Lower lobe of right lung (tissue), 2 donors: ENCODE measurements around the gene RHBG. TPM values are rescaled to one million over a fixed set of nuclear protein-coding genes. Genes with fewer than 3 reads are reported as not detected.

Experiments used
- ATAC-seq, 2 donors: fragments of 200-7000 bp; cut with Tn5 transposase; one replicate each; pipeline ENCODE4 v1.9.1; 2020 to 2022; ENCODE audit warnings: mild to moderate bottlenecking in 2 of 2, moderate library complexity in 2 of 2
- DNase-seq: peaks from one replicate; pipeline ENCODE4 v3.0.0-alpha.2; 2020
- H3K27ac ChIP-seq: fragments of 200-600 bp; one replicate; pipeline ENCODE4 v1.8.0; 2022
- H3K27me3 ChIP-seq: fragments of 200-600 bp; one replicate; pipeline ENCODE4 v1.8.0; 2022; ENCODE audit warnings: low read depth
- H3K36me3 ChIP-seq: fragments of 200-600 bp; one replicate; pipeline ENCODE4 v1.8.0; 2022; ENCODE audit warnings: mild to moderate bottlenecking
- H3K4me1 ChIP-seq: fragments of 200-600 bp; one replicate; pipeline ENCODE4 v1.8.0; 2022
- H3K4me3 ChIP-seq: fragments of 200-600 bp; one replicate; pipeline ENCODE4 v1.8.0; 2022; ENCODE audit warnings: mild to moderate bottlenecking
- H3K9me3 ChIP-seq: fragments of 200-600 bp; one replicate; pipeline ENCODE4 v1.8.0; 2022
- intact Hi-C: fragments of 100-400 bp; cut with DNase I; formaldehyde crosslinking; loops from one replicate; pipeline ENCODE4 v1.11.0; 2022
- microRNA-seq: library from miRNA; unstranded; fragments of <30 nt; microRNA quantifications from one replicate; pipeline ENCODE4 v1.2.0, GENCODE V29; 2020; ENCODE audit warnings: borderline number of aligned reads
- total RNA-seq: library from RNA; stranded (reverse); fragmentation: NEBNext Ultra II Directional; extraction: Animal tissue kit (Norgen Biotek cat#: 25700); gene quantifications from one replicate; pipeline ENCODE4 v1.2.1, GENCODE V29; 2021
- TF ChIP-seq, protein P1 (sequence below): fragments of 200-600 bp; IDR thresholded peaks from one replicate; pipeline ENCODE4 v1.8.0; 2022; ENCODE audit warnings: antibody characterized with exemption, mild to moderate bottlenecking
- donor health status: DM: no; HTN: yes; CAD: no; lungs with severe emphysema.

RHBG gene
- total RNA-seq, 1 donor from 2014 or later = not detected

DNA sequence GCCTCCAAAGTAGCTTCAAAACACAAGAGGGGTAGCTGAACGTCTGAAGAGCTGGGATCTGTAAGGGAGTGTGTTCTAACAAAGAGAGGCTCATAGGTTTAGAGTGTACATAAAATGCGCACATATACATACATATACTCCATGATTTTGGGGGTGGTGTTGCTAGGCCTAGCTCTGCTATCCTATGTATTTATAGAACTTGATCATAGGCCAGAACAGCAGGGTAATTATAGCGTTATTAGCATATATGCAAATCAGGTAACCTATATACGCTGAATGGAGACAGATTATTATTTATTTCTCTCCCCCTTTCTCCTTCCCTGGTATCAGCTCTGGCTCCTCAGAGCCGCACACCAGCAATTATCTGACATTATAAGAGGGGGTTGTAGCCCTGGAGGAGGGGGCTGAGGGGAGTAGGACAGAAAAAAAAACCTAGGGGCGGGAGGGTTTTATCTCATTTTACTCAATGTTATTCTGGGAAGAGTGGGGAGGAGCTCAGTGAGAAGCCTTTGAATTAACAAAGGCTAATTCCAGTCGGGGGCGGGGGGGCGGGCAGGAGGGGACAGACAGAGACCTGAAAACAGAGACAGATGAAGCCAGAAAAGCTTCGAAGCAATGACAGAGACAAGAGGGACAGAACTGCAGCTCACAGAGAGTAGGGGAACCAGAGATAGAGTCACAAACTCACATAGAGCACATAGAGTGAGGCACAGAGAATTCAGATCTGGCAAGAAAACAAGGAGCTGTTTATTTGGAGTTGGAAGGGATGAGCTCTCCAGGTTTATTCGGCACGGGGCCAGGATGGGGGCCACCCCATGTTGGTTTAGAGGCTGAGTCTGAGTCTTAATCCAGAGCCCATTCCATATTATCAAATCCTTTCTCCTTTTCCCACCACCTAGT is 63.0 kb downstream of the RHBG start:
- intact Hi-C loops = no loop called here
- Histone ChIP-seq H3K9me3 (no peaks in the 10 kb centered on the region), H3K27me3 (peaks cover 94% of the 10 kb centered on the region), H3K36me3 (no peaks in the 10 kb centered on the region), H3K4me3 (no peak overlapping the region), H3K4me1 (peaks cover 15% of the 10 kb centered on the region), H3K27ac (no peak overlapping the region)
- DNase-seq (no peak), ATAC-seq (no peak)
- TF ChIP-seq, protein P1, sequence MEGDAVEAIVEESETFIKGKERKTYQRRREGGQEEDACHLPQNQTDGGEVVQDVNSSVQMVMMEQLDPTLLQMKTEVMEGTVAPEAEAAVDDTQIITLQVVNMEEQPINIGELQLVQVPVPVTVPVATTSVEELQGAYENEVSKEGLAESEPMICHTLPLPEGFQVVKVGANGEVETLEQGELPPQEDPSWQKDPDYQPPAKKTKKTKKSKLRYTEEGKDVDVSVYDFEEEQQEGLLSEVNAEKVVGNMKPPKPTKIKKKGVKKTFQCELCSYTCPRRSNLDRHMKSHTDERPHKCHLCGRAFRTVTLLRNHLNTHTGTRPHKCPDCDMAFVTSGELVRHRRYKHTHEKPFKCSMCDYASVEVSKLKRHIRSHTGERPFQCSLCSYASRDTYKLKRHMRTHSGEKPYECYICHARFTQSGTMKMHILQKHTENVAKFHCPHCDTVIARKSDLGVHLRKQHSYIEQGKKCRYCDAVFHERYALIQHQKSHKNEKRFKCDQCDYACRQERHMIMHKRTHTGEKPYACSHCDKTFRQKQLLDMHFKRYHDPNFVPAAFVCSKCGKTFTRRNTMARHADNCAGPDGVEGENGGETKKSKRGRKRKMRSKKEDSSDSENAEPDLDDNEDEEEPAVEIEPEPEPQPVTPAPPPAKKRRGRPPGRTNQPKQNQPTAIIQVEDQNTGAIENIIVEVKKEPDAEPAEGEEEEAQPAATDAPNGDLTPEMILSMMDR = no peak

DNA sequence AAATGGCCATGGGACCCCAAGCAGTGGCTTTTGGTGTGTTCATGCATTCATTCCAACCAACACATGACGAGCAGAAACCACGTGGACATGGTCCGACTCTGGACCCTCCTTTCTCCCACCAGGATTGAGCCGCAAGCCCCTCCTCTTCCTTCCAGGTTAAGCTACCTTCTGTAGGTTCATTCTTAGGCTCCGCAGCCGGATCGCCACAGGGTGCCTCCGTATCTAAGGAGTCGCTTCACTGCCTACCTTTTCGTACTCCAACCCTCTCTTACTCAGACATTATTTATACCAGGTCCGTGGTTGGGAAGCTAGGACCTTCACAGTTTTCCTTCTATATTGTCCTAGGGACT is 63.6 kb downstream of the RHBG start:
- intact Hi-C loops = no loop called here
- ATAC-seq = no peak
- H3K36me3 ChIP-seq = no peaks in the 10 kb centered on the region
- H3K27ac ChIP-seq = no peak overlapping the region
- no peak for DNase-seq
- H3K27me3 ChIP-seq = peaks cover 95% of the 10 kb centered on the region
- peaks cover 15% of the 10 kb centered on the region for H3K4me1 ChIP-seq
- TF ChIP-seq, protein P1 = no peak
- no peak overlapping the region for H3K4me3 ChIP-seq
- H3K9me3 ChIP-seq = no peaks in the 10 kb centered on the region

DNA sequence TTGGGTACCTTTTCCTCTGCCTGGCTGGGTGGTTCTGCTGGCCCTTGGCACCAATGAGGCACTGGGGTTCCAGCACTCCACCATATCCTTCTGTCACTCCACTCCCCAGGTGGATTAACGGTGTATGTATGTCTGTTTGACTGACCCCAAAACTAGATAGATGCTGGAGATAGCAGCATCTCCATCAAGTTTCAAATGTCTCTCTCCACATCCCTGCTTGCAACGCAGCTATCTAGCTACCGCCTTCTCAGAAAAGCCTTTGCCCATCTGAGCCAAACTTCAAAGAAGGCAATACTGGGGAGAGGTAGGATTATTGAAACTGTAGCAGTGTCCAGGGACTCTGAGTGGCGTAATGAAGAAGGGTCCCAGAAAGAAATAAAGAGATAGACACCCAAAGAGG is 64.0 kb downstream of the RHBG start:
- ATAC-seq = no peak
- H3K9me3 ChIP-seq = no peaks in the 10 kb centered on the region
- H3K36me3 ChIP-seq = no peaks in the 10 kb centered on the region
- no peak for DNase-seq
- peaks cover 15% of the 10 kb centered on the region for H3K4me1 ChIP-seq
- peaks cover 95% of the 10 kb centered on the region for H3K27me3 ChIP-seq
- H3K4me3 ChIP-seq = no peak overlapping the region
- TF ChIP-seq, protein P1 = no peak
- intact Hi-C loops = no loop called here
- no peak overlapping the region for H3K27ac ChIP-seq

DNA sequence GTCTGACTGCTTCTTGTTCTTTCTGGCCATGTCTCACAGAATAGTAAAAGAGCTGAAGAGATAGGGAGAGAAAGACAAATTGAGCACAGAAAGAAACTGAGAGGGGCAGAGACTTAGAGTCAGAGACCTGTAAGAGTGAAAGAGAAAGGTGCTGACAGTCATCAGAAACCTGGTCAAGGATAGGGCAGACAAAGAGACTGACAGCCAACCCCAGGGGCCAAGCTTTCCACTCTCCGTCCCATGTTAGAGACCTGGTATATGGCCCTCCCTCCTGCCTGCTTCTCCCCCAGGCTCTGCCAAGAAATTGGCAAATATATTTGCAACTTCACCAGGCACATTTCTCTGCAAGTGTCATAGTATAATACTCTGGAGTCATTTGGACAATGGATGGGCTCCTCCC is 64.6 kb downstream of the RHBG start:
- no peak for ATAC-seq
- H3K36me3 ChIP-seq = no peaks in the 10 kb centered on the region
- H3K4me1 ChIP-seq = peaks cover 15% of the 10 kb centered on the region
- peaks cover 98% of the 10 kb centered on the region for H3K27me3 ChIP-seq
- no peak overlapping the region for H3K4me3 ChIP-seq
- TF ChIP-seq, protein P1 = no peak
- intact Hi-C loops = no loop called here
- H3K9me3 ChIP-seq = no peaks in the 10 kb centered on the region
- no peak for DNase-seq
- no peak overlapping the region for H3K27ac ChIP-seq

Small RNAs within 50 kb of the gene (microRNA-seq; reads per million reads assigned to microRNA genes)
- not detected for gene MIR9-1

Other genes with a start within 250 kb of the RHBG start
- 28.9 TPM for gene SEMA4A, start 215.6 kb upstream of the RHBG start, total RNA-seq
- gene SLC25A44, start 175.1 kb upstream of the RHBG start, total RNA-seq = 17.7 TPM
- 45.3 TPM for gene PMF1, start 156.2 kb upstream of the RHBG start, total RNA-seq
- 4.8 TPM for gene BGLAP, start 127.0 kb upstream of the RHBG start, total RNA-seq
- gene PAQR6, start 121.2 kb upstream of the RHBG start, total RNA-seq = 2.3 TPM
- 68.9 TPM for gene SMG5, start 86.4 kb upstream of the RHBG start, total RNA-seq
- 4.8 TPM for gene TMEM79, start 84.9 kb upstream of the RHBG start, total RNA-seq
- gene GLMP, start 73.5 kb upstream of the RHBG start, total RNA-seq = 53.7 TPM
- not detected for gene VHLL, start 69.9 kb upstream of the RHBG start, total RNA-seq
- gene CCT3, start 30.9 kb upstream of the RHBG start, total RNA-seq = 117 TPM
- gene TSACC, start 30.7 kb upstream of the RHBG start, total RNA-seq = not detected
- 51.0 TPM for gene MEF2D, start 131.6 kb downstream of the RHBG start, total RNA-seq
- 1.7 TPM for gene IQGAP3, start 203.4 kb downstream of the RHBG start, total RNA-seq
- not detected for gene TTC24, start 210.5 kb downstream of the RHBG start, total RNA-seq
- gene NAXE, start 222.6 kb downstream of the RHBG start, total RNA-seq = 62.2 TPM
- gene GPATCH4, start 232.3 kb downstream of the RHBG start, total RNA-seq = 17.9 TPM